Measurements from ENCODE around the gene R3HDM4. TPM values are rescaled to one million over a fixed set of nuclear protein-coding genes. Genes with fewer than 3 reads are reported as not detected.

R3HDM4 gene
- total and polyA plus RNA-seq, 11 donors: 17.1 to 47.1 (median 24.2) TPM

- Histone ChIP-seq H3K27ac (peak overlapping the region in 10 of 12 donors; percentile 40 to 79 (median 74)), H3K4me1 (peaks cover 4 to 40% (median 31%) of the 10 kb centered on the region in 12 donors), H3K4me3 (peak overlapping the region in 5 of 12 donors; percentile 8 to 19 (median 15)), H3K36me3 (peaks cover 0 to 9% (median 0%) of the 10 kb centered on the region in 9 donors), H3K27me3 (no peaks in the 10 kb centered on the region), H3K9me3 (no peaks in the 10 kb centered on the region)
- 75 to 93% (median 81%) methylated on average over 13 to 29 of the region's 29 CpGs for WGBS, 4 donors
- TF ChIP-seq, protein P1, sequence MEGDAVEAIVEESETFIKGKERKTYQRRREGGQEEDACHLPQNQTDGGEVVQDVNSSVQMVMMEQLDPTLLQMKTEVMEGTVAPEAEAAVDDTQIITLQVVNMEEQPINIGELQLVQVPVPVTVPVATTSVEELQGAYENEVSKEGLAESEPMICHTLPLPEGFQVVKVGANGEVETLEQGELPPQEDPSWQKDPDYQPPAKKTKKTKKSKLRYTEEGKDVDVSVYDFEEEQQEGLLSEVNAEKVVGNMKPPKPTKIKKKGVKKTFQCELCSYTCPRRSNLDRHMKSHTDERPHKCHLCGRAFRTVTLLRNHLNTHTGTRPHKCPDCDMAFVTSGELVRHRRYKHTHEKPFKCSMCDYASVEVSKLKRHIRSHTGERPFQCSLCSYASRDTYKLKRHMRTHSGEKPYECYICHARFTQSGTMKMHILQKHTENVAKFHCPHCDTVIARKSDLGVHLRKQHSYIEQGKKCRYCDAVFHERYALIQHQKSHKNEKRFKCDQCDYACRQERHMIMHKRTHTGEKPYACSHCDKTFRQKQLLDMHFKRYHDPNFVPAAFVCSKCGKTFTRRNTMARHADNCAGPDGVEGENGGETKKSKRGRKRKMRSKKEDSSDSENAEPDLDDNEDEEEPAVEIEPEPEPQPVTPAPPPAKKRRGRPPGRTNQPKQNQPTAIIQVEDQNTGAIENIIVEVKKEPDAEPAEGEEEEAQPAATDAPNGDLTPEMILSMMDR (IDR thresholded peaks at IDR 0.05): no peak
- TF ChIP-seq POLR2A (IDR thresholded peaks at IDR 0.05): no peak
- intact Hi-C loops (cut with DNase I): no loop called here
- ATAC-seq: no peak
- no peak for DNase-seq
These were observed 21.3 kb upstream of the R3HDM4 start for GRCh38 chr19:934197-934840.

DNA sequence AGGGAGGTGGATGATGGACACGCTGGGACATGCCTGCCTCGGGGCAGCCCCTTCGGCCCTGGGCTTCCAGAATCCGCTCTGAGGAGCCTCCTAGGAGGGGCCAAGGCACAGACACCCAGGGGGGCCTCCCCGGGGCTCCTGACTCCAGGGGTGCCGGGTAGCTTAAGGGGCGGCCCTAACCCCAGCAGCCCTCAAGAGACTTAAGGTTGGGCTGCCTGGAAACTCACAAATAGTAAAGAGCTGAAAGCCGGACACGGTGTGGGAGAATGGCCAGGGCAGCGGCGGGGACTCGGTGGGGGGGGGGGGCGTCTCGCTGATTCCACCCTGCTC, 20.5 kb upstream of the R3HDM4 start:
- Histone ChIP-seq H3K4me3 (peak overlapping the region in 9 of 12 donors; percentile 12 to 44 (median 31)), H3K9me3 (no peaks in the 10 kb centered on the region), H3K27ac (peak overlapping the region in 9 of 12 donors; percentile 5 to 79 (median 68)), H3K4me1 (peaks cover 4 to 39% (median 31%) of the 10 kb centered on the region in 12 donors), H3K36me3 (peaks cover 0 to 9% (median 0%) of the 10 kb centered on the region in 9 donors), H3K27me3 (no peaks in the 10 kb centered on the region)
- 41 to 53% (median 46%) methylated on average over 12 to 14 of the region's 14 CpGs for WGBS, 4 donors
- intact Hi-C loops (cut with DNase I): no loop called here
- ATAC-seq: no peak
- DNase-seq: no peak
- TF ChIP-seq, protein P1 (IDR thresholded peaks at IDR 0.05): no peak
- no peak for TF ChIP-seq POLR2A (IDR thresholded peaks at IDR 0.05)

GRCh38 chr19:932648-933552, 19.9 kb upstream of the R3HDM4 start:
- Histone ChIP-seq H3K4me1 (peaks cover 4 to 40% (median 31%) of the 10 kb centered on the region in 12 donors), H3K27me3 (no peaks in the 10 kb centered on the region), H3K9me3 (no peaks in the 10 kb centered on the region), H3K4me3 (peak overlapping the region in 9 of 12 donors; percentile 12 to 44 (median 31)), H3K36me3 (peaks cover 0 to 9% (median 0%) of the 10 kb centered on the region in 9 donors), H3K27ac (peak overlapping the region in 11 of 12 donors; percentile 5 to 79 (median 68))
- 33 to 43% (median 35%) methylated on average over 47 to 54 of the region's 54 CpGs for WGBS, 4 donors
- ATAC-seq (peak in 3 of 4 donors; percentile 74 to 83 (median 76)), DNase-seq (peak; percentile 79 to 92 (median 84))
- no peak for TF ChIP-seq POLR2A (IDR thresholded peaks at IDR 0.05)
- TF ChIP-seq, protein P1 (IDR thresholded peaks at IDR 0.05): peak in 1 of 12 donors; percentile 9
- intact Hi-C loops (cut with DNase I): no loop called here

Measured in heart left ventricle (tissue), 16 donors.